GM19324 (cell line): ENCODE measurements around the gene ZNF543.

Experiments used
- ATAC-seq: cut with Tn5 transposase; IDR thresholded peaks from one replicate; pipeline ENCODE4 v1.9.1; 2021; ENCODE audit warnings: mild to moderate bottlenecking, moderate library complexity; ENCODE audit not compliant: unreplicated experiment, low FRiP score

ZNF543 gene

DNA sequence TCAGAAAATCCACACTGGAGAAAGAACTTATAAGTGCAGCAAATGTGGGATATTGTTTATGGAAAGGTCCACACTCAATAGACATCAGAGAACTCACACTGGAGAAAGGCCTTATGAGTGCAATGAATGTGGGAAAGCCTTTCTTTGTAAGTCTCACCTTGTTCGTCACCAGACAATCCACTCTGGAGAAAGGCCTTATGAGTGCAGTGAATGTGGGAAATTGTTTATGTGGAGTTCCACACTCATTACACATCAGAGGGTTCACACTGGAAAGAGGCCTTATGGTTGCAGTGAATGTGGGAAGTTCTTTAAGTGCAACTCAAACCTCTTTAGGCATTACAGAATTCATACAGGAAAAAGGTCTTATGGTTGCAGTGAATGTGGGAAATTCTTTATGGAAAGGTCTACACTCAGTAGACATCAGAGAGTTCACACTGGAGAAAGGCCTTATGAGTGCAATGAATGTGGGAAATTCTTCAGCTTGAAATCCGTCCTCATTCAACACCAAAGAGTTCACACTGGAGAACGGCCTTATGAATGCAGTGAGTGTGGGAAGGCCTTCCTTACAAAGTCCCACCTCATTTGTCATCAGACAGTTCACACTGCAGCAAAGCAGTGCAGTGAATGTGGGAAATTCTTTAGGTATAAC is 57.4 kb downstream of the ZNF543 start:
- no peak for ATAC-seq
